ENCODE results near the gene KCNIP1.
A peak's percentile ranks its signal among the peaks of the same experiment; 100 is the strongest.

KCNIP1 gene

DNA sequence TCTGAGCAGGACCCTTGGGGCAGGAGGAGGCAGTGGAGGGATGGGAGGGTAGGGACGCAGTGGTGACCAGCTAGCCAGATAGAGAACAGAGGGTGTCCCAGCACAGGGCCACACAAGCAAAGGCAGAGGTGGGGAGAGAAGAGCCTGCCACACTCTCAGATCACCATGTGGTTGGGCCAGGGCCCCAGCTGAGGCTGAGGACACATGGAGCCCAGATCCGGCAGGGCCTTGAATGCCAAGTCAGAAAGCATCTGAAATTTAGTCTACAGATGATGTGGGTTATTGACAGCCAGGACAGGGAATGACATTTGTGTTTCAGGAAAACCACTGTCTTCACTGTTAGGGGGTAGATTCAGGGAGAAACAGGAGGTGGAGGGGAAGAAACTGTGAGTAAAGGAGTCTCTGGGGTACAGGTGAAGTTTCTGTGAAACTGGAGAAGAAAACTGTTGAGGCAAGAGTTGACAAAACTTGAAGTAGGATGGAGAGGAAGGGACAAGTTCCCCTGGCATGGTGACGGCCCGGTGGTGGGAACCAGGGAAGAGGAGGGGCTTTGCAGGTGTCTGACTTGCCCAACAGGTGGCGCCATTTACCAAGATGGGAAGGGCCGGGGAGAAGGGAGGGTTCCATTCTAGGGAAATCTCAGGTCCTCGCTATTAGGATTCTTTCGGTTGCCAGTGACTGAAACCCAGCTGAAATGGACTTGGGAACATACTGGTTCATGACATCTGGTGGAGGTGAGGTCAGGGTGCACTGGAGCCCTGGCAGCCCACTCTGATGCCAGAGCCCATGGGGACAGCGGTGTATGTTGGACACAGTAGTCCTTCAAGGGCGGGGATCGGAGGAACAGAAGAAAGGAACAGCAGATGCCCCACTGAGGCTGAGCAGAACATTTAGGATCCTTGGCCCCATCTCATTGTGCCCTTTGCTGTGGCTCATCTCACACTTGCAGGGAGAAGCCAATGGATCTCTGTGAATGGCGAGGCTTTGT is 100.1 kb downstream of the KCNIP1 start:
- intact Hi-C loops (cut with DNase I) = no loop called here
- peak in 39 of 42 donors; percentile 9 to 86 (median 56) for DNase-seq

- no peak for DNase-seq
- intact Hi-C loops (cut with DNase I) = no loop called here
Observed at GRCh38 chr5:170606941-170607340, 103.1 kb downstream of the KCNIP1 start.

GRCh38 chr5:170611449-170612090 is 107.8 kb downstream of the KCNIP1 start:
- intact Hi-C loops (cut with DNase I) = no loop called here
- DNase-seq = no peak

GRCh38 chr5:170612256-170612678 is 108.4 kb downstream of the KCNIP1 start:
- intact Hi-C loops (cut with DNase I) = no loop called here
- no peak for DNase-seq

DNA sequence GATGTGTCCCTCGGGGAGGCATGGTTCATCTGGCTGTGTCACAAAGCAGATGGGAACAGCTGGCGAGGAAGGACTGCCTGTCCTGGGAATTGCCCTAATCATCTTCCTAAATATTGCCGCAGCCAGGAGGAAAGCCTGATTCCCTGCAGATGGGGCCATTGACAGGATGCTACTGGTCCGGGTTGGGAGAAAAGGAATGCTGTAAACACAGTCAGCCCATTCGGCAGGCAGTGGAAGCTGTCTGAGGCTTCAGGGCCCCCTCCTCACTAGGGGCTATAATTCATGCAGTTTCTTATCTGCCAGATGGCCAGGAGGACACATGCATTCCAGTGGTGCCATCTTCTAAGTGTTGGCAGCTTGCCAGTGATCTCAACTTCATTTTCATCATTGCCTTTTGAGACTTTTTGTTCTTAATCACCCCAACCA is 110.3 kb downstream of the KCNIP1 start:
- DNase-seq = no peak
- intact Hi-C loops (cut with DNase I) = no loop called here

- intact Hi-C loops (cut with DNase I) = no loop called here
- no peak for DNase-seq
Observed at GRCh38 chr5:170614720-170615119, 110.9 kb downstream of the KCNIP1 start.

DNA sequence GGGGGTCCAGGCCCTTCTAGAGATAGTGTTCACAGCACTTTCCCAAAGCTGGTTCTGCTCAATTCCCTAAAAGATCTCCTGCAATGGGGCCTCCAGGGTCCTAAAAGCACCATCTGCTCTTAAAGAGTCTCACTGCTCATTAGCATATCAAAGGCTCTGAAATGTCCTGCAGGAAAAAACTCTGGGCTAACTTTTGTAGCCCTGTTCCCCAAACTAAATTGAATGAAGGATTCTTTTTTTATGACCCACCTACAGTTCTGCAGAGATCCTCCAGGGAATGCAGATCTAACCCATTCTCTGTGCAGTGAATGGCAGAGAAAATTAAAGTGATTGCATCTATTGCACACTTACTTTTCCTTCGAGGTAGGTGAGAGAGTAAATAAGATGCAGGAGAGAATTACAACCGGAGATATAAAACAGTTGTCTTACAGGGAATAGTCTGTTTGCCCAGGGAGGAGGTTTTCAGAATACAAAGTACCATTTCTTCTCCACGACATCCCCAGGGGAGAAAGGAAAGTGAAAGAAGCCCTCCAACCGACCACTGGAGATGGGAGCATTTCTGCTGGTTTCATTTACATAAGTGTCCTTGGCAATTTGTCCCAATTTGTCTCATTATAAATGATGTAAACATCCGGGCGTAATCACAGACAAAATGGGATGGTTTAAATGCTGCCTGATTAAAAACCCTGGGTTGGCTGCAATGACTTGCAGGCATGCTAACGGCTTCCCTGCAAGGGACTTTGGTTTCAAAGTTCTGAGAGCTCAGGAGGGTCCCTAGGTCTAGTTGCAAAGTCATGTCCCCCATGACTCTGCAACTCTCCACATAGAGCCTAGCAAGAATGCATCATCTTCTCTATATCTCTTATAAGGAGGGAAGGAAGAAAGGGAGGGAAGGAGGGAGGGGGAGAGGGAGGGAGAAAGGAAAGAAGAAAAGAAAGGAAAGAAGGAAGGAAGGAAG is 114.0 kb downstream of the KCNIP1 start:
- intact Hi-C loops (cut with DNase I) = no loop called here
- no peak for DNase-seq

DNA sequence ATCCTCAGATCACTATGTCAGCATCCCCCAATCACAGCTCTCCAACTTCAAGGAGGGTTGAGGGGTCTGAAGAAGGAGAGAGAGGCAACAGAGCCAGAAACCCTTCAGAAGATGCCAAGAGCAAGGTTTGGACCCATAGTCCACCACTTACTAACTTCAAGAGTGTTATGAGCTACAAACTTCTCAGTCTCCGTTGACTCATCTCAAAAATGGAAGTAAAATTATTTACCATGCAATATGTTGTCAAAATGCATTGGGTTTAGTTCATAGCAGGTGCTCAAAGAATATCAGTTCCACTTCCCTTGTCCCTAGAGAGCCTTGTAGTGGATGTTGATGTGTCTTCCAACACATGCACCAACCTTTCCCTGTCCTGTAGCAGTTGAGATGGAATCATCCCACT is 116.0 kb downstream of the KCNIP1 start:
- intact Hi-C loops (cut with DNase I) = no loop called here
- no peak for DNase-seq

- peak in 2 of 42 donors; percentile 9 to 14 for DNase-seq
Observed at GRCh38 chr5:170622933-170623332, 119.1 kb downstream of the KCNIP1 start.

DNA sequence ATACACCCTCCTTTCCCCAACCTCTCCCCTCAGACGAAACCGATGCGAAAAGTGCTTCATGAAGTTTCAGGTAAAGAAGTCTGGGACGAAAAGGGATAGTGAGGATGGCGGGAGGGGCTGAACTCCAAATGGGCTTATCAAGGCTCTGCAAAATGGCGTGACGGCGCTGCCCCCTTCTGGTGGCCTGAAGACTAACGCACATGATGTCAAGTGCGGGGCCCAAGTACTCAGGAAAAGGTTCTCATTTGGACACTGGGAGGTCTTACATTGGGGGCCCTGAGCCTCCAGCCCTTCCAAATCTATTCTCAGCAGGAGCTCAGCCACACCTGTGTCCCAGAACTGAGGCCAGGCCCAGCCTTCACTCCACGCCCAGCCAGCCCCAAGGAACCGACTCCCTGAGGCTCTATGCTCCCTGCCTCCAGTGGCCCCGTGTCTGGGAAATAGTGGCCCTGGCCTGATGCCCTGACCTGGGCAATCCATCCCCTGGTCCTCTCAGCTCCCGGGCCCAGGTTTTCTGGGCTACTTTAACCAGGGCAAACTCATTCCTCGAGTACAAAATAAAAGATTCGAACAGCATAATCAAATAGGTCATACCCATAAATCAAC is 119.9 kb downstream of the KCNIP1 start:
- peak in 37 of 42 donors; percentile 17 to 81 (median 53) for DNase-seq
- intact Hi-C loops (cut with DNase I) = no loop called here

More at GRCh38 chr5:170622933-170623332, 119.1 kb downstream of the KCNIP1 start:
- intact Hi-C loops (cut with DNase I) = no loop called here

DNA sequence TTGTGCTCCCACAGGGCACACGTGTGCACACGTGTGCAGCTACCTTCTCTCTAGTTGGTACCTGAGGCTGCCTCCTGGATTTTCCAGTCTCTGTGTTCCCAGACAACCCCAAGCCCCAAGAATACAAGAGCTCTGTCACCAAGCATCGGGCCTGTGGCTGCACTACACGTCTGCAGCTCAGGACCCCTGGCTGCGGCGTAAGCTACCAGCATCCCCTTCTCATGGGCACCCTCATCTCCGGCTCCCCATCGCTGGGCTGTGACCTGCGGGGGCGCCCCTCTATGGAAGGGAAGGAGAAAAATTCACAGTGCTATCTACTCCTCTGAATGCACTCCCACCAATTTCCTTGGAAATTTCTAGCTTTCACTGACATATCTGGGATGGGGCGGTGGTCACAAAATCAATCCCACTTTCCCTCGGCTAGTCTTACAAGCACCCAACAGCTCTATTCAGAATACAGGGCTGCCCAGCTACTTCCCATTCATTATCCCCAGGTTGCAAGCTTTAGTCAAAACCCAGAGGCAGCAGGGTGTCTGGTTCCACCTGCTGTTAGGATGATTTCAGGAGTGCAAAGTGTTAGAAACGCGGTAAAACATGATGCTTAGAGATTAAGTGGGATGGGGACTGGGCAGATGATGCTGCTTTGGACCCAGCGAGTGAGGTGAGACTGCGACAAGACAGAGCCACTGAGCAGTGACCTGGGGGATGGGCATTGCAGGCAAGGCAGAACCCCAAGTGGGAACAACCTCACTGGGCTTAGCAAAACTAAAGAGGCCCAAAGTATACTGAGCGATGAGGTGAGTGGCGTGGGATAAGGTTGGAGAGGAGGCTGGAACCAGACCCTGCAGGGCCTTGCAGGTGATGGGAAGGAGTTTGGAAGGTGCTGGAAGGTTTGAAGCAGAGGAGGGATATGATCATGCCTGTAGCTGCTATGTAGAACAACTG is 121.7 kb downstream of the KCNIP1 start:
- intact Hi-C loops (cut with DNase I) = no loop called here
- DNase-seq = peak in 6 of 42 donors; percentile 1 to 34 (median 12)

- intact Hi-C loops (cut with DNase I) = no loop called here
- DNase-seq = peak in 6 of 42 donors; percentile 3 to 34 (median 22)
Observed at GRCh38 chr5:170626507-170627150, 122.8 kb downstream of the KCNIP1 start.

DNA sequence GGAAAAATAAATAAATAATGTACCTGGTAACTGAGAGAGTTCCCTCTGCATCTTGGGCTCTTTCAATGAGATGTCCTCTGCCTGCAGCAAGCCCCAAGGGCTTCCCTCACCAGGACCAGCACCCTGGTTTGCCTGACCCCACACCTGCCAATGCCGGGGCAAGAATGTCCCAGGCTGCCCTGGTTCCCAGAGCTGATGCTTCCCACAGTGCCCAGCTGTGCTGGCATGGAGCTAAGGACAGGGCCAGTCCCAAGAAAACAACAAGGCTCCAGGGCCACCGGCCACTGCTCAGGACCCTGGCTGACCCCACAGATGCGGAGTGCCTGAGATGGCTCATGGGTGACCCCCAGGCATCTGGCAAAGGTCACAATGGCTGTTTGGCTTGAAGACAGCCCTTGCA is 123.5 kb downstream of the KCNIP1 start:
- peak in 6 of 42 donors; percentile 4 to 42 (median 18) for DNase-seq

DNA sequence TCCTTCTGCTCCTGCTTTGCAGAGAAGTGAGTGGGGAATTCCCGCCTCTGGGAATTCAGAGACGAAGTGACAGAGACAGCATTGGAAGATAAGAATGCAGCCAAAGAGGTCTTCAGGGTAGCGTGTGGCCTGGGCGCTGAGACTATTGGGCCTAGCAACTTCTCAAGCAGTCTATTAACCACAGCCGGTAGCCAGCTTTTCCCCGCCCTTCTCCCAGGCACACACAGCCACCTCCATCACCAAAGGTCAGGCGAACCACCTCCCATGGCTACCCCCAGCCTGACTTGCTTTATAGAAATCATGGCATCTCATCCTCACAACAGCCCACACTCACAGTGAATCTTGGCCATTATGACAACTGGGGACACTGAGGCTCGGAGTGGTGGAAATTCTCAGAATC is 124.2 kb downstream of the KCNIP1 start:
- intact Hi-C loops (cut with DNase I) = no loop called here
- DNase-seq = peak in 5 of 42 donors; percentile 1 to 33 (median 10)

More for the DNA sequence above, 123.5 kb downstream of the KCNIP1 start:
- intact Hi-C loops (cut with DNase I) = no loop called here

GRCh38 chr5:170628691-170629565 is 125.1 kb downstream of the KCNIP1 start:
- DNase-seq = peak in 6 of 42 donors; percentile 7 to 36 (median 25)
- intact Hi-C loops (cut with DNase I) = no loop called here

All from head of caudate nucleus (tissue), 42 donors.